HG02571 (cell line): ENCODE results near the gene KHDC4.

Experiments
- ATAC-seq: cut with Tn5 transposase; IDR thresholded peaks from one replicate; pipeline ENCODE4 v1.9.1; 2021; ENCODE audit warnings: mild to moderate bottlenecking, moderate library complexity; ENCODE audit not compliant: unreplicated experiment

Gene KHDC4

GRCh38 chr1:155934097-155934935 is at the start of gene KHDC4:
KHDC4 (minus strand) TSS chr1:155934413; CDS start chr1:155934373, 40 bp downstream.
- ATAC-seq, result peak; percentile 94

DNA sequence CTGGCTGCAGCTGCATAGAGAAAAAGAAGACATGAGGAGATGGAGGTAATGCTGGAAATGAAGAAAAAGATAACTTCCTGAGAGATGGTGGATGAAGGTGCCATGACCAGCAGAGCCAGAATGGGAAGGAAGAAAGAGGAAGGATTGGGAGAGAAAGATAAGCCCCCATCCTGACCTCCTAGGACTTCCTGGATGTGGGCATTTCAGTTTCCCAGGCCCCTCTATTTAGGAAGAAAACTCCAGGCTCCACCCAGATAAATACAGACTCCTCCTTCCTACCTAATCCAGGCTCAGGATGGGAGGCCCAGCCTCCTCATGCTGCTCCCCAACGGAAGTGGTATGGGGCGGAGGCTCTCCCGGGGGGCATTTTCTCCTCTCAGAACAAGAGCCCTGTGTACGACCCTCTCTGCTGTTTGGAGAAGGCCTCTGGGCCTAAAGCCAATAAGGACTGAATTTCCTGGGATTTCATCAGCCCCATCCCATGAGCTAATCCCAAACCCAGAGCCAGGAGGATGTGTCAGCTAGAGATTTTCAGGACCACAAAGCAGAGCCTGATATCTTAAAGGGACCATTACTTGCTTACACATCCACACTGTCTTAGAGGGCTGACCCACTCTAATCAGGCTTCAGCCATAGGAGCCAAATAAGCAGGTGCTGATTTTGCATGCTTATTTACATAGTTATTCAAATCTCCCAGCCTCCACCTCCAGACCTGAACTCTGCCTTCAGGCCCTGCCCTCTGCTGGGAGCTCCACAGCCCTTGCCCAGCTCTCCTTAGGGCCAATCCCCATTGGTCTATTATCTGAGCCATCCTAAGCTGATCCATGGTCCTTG is 49.2 kb upstream of the KHDC4 start:
- no peak for ATAC-seq

GRCh38 chr1:155982106-155982505 is 47.9 kb upstream of the KHDC4 start:
- ATAC-seq, result no peak

GRCh38 chr1:155981266-155982088 is 47.3 kb upstream of the KHDC4 start:
- ATAC-seq, result no peak

DNA sequence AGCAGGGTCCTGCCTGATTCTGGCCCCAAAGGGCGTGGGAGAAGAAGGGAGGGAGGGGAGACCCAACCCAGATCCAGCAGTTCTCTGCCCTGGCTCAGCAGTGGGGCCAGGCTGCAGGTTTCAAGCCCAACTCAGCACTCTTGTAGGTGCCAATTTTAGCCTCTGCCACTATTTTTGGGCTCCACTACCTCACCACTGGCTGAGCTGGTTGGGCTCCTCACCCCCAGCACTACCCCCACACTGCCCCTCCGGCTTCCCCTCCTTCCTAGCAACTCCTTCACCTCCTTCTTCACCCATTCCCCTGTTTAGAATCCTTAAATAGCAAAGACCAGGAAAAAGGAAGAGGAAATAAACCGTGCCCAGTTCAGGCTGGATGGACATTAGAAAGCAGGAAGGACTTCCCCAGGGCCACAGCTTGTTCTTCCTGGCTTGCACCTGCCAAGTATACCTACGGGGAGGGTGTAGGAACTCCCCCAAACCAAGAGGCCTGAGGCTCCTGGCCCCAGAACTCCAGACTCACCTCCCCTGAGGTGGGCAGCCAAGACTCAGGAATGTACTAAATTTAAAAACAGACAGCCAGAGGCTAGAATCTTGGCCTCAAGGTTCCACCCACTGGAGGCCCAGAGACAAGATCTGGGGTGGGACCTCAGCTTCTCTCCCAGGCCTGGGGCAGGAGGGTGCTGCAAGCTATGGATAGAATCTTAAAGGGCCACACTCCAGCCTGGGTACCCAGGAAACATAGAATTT is 45.6 kb upstream of the KHDC4 start:
- no peak for ATAC-seq

GRCh38 chr1:155978973-155979429 is 44.8 kb upstream of the KHDC4 start:
- no peak for ATAC-seq

DNA sequence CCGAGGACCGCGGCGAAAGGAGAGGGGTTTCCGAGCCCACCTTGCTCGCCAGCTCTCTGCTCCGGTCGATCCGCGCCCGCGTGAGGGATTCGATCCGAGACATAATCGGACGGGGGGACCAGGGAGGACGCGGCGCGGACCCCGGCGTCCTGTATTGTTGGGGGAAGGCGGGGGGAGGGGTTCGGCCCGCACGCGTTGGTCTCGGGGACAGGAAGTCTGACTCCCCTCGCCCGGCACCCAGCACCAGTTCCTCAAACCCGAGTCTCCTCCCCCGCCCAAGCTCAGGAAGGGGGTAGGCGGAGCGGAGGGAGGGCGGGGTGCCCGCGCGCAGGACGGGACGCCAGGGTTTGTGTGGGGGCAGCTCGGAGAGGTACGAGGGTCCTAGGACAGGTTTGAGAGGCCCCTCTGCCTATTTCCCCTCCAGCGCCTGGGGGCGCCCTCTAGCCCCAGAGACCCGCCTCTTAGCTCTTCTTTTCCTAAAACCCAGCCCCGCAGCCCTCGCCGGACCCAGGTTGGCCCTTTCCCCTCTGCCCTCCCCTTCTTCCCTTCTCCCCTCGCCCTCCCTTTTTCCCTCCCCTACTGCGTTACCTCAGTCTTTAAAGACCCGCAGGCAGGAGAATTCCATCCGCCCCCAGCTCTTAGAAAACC is 44.2 kb upstream of the KHDC4 start, which contains the start of gene ARHGEF2:
Gene ARHGEF2, minus strand, starts transcription at position 223 of the 648 bp plus-strand sequence. Its CDS starts 120 bp downstream, at position 103.
- no peak for ATAC-seq

- ATAC-seq, result no peak
Observed at GRCh38 chr1:155977690-155978324, 43.6 kb upstream of the KHDC4 start.

DNA sequence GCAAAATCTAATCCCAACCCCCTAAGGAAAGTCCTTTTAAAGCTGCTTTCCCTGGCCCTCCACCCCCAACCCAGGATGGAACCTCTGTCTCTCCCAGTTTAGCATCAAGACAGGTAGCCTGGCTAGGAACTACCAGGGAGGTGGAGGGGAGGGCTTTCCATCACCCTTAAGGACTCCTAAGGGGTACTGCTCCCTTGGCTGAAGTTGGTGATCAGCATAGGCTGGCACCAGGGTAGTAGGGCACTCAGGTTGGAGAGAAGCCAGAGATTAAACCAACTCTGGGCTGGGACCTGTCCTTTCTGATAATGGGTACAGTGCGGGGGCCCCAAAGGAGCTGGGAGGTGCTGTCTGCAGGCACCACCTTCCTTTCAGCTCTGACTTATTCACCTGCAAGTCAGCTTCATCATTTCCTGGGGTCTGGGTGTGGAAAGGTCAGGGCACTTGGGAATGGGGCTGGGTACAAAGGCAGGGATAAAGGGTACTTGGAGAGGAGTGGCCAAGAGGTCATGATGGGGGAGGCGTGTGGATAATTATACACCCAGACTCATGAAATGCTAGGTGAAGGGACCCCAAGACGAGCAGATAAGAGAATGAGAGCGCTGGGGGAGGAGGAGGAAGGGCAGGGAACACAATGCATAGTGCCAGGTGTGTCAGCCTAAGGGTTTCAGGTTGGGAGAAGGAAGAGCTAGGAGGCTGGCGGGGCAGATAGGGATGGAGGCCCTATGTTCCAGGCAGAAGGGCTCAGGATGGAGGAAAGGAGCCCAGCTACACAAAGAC is 42.9 kb upstream of the KHDC4 start:
- no peak for ATAC-seq

GRCh38 chr1:155976062-155976912 is 42.1 kb upstream of the KHDC4 start:
- ATAC-seq, result no peak

GRCh38 chr1:155975375-155976061 is 41.3 kb upstream of the KHDC4 start:
- ATAC-seq, result no peak

- no peak for ATAC-seq
Observed at GRCh38 chr1:155974208-155975115, 40.2 kb upstream of the KHDC4 start.

DNA sequence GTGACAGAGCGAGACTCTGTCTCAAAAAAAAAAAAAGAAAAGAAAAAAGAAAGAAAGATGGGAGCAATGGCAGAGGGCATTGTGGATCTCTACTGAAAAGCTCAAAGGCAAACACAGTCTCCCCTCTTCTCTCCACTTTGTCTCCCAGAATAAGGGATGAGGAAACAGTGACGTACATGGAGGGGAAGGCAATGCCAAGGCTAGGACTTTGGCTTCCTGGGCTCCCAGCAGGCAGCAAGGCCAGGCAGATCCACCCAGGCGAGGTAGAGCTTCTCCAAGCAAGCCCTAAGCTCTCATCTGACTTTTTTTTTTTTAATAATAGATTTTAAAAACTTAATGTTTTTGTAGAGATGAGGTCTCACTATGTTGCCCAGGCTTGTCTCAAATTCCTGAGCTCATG is 39.5 kb upstream of the KHDC4 start:
- ATAC-seq, result no peak

DNA sequence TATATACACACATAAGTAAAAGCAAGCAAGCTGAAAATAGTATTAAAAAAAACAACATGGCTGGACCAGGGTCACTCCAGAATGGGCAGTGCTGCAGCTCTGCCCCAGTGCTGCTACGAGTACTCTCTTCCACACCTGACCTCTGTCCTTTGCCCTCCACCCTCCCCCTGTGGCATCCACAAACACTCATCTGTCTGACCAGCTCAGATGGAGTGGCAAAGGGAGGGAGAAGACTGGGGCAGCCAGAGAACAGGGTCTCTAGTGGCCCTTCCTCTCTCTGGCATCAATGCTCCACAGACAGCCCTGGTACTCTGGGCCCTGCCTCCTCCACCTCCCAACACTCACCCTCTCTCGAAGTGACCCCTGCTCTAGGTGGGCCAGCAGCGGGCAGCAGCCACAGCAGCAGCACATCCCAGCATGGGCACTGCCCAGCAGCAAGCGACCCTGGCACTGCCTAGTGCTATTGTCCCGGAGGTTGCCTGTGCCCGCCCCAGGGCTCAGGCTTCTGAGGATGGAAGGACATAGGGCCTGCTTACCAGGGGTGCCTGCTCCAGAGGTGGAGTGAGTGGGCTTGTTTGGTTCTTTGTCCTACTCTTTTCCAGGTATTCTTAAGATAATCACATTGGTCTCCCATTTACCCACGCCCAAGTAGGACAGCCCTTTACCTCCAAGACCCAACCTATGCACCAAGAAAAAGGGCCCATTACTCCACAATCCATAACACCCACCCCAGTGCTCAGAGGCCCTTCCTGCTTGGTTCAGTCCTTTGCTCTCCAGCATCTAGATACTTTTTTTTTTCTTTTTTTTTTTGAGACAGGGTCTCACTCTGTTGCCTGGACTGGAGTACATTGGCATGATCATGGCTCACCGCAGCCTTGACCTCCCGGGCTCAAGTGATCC is 37.9 kb upstream of the KHDC4 start:
- ATAC-seq, result no peak
